HG03066 (cell line): ENCODE data around the gene IWS1.
"Not testable (repeated sequence)": the region's sequence is repeated elsewhere in the genome, so short reads cannot be mapped to it uniquely, and the experiment has no call there.

Experiments
- ATAC-seq: cut with Tn5 transposase; IDR thresholded peaks from one replicate; pipeline ENCODE4 v1.9.1; 2021; ENCODE audit warnings: low read depth; ENCODE audit not compliant: unreplicated experiment

Gene IWS1

GRCh38 chr2:127561371-127561770, 35.1 kb upstream of the IWS1 start:
- no peak for ATAC-seq

- ATAC-seq, result no peak
Measured at GRCh38 chr2:127560931-127561280, 34.6 kb upstream of the IWS1 start.

GRCh38 chr2:127560201-127560930, 34.1 kb upstream of the IWS1 start:
- ATAC-seq, result no peak

GRCh38 chr2:127559454-127559853, 33.2 kb upstream of the IWS1 start:
- ATAC-seq, result no peak

- no peak for ATAC-seq
Measured at GRCh38 chr2:127558911-127559310, 32.6 kb upstream of the IWS1 start.

GRCh38 chr2:127552846-127553245, 26.6 kb upstream of the IWS1 start:
- ATAC-seq, result no peak

GRCh38 chr2:127552336-127552735, 26.0 kb upstream of the IWS1 start:
- ATAC-seq, result no peak

GRCh38 chr2:127551221-127551930, 25.1 kb upstream of the IWS1 start:
- ATAC-seq, result no peak

- no peak for ATAC-seq
Measured at GRCh38 chr2:127546797-127547196, 20.5 kb upstream of the IWS1 start.

- no peak for ATAC-seq
Measured at GRCh38 chr2:127545796-127546195, 19.5 kb upstream of the IWS1 start.

- ATAC-seq, result no peak
Measured at GRCh38 chr2:127545189-127545588, 18.9 kb upstream of the IWS1 start.

GRCh38 chr2:127543013-127543501, 16.8 kb upstream of the IWS1 start:
- ATAC-seq, result not testable (repeated sequence)

- no peak for ATAC-seq
Measured at GRCh38 chr2:127542231-127542630, 15.9 kb upstream of the IWS1 start.

- no peak for ATAC-seq
Measured at GRCh38 chr2:127541809-127542208, 15.5 kb upstream of the IWS1 start.

- no peak for ATAC-seq
Measured at GRCh38 chr2:127537644-127538043, 11.4 kb upstream of the IWS1 start.

GRCh38 chr2:127536707-127537541, 10.6 kb upstream of the IWS1 start:
- no peak for ATAC-seq

GRCh38 chr2:127535918-127536317, 9.6 kb upstream of the IWS1 start:
- no peak for ATAC-seq

- ATAC-seq, result no peak
Measured at GRCh38 chr2:127535422-127535901, 9.2 kb upstream of the IWS1 start, which contains the start of gene MYO7B. Gene MYO7B, plus strand, starts transcription at chr2:127535683. Its CDS starts 24,040 bp downstream, at chr2:127559723.

GRCh38 chr2:127532296-127532695, 6.0 kb upstream of the IWS1 start:
- ATAC-seq, result no peak

GRCh38 chr2:127531221-127531648, 4.9 kb upstream of the IWS1 start:
- ATAC-seq, result no peak
